HCT116 (cell line): ENCODE measurements around the gene MRPL9. TPM values are rescaled to one million over a fixed set of nuclear protein-coding genes. Genes with fewer than 3 reads are reported as not detected.

Experiments used
- ATAC-seq: fragments of 200-7000 bp; cut with Tn5 transposase; 2 replicates; pipeline ENCODE4 v1.9.1; 2020; ENCODE audit warnings: mild to moderate bottlenecking, moderate library complexity
- BruUV-seq: library from RNA; stranded (reverse); fragments of 400-500 nt; replicated peaks from 2 replicates; lab custom pipeline; 2021; lab: Mats Ljungman, UMichigan
- CTCF ChIA-PET: fragments of 300-600 bp; sonication (Branson Sonifier 250); formaldehyde crosslinking; loops from one replicate; lab custom pipeline; 2021; ENCODE audit warnings: antibody characterized with exemption; lab: Charles Lee
- POLR2A ChIA-PET: fragments of 300-600, 350-600 bp; sonication (Branson Sonifier 250); formaldehyde crosslinking; loops from one replicate; lab custom pipeline; 2021; ENCODE audit warnings: antibody characterized with exemption; lab: Charles Lee
- RAD21 ChIA-PET, 2 experiments: fragments of 300-600 bp; sonication (Branson Sonifier 250); formaldehyde crosslinking; loops; one replicate each; lab custom pipeline; 2023; ENCODE audit warnings: low total read pairs in 2 of 2; ENCODE audit not compliant: uncharacterized antibody in 2 of 2, unreplicated experiment in 2 of 2, low non-redundant PET in 1 of 2; lab: Charles Lee
- DNase-seq: peaks from one replicate; pipeline ENCODE4 v3.0.0-alpha.2; 2010; ENCODE audit warnings: low read depth, low spot score
- H2AFZ ChIP-seq: fragments of 200-600 bp; shearing (Covaris generic), sonication (generic); 2 replicates; pipeline ENCODE4 v1.6.1; 2017; ENCODE audit warnings: low read depth, mixed run types, mixed read lengths, antibody characterized with exemption, low read length; ENCODE audit not compliant: poor library complexity, severe bottlenecking
- H3K27ac ChIP-seq: 2 replicates; pipeline ENCODE4 v1.5.1; 2012; ENCODE audit warnings: low read depth, low read length
- H3K27me3 ChIP-seq: fragments of 200-600 bp; sonication (generic); 2 replicates; pipeline ENCODE4 v1.6.1; 2016; ENCODE audit warnings: mixed run types, low read length, mixed read lengths; ENCODE audit not compliant: insufficient read depth
- H3K36me3 ChIP-seq, 2 experiments: fragments of 200-500 bp in 1 of 2; fragments of 200-600 bp in 1 of 2; sonication (Bioruptor generic) in 1 of 2; sonication (generic) in 1 of 2; 2 replicates each; pipeline versions ENCODE4 v1.5.1 to v1.6.1; 2014 to 2016; ENCODE audit warnings: low read length in 2 of 2, inconsistent platforms in 1 of 2, mixed read lengths in 1 of 2, mixed run types in 1 of 2; ENCODE audit not compliant: insufficient read depth in 2 of 2, control insufficient read depth in 1 of 2
- H3K4me1 ChIP-seq, 2 experiments: fragments of 200-600 bp in 1 of 2; sonication (generic) in 1 of 2; 2 replicates each; pipeline versions ENCODE4 v1.5.1 to v1.6.1; 2012 to 2017; ENCODE audit warnings: low read length in 2 of 2, inconsistent platforms in 1 of 2, mild to moderate bottlenecking in 1 of 2, mixed read lengths in 1 of 2, mixed run types in 1 of 2, moderate library complexity in 1 of 2; ENCODE audit not compliant: insufficient read depth in 2 of 2, control insufficient read depth in 1 of 2
- H3K4me2 ChIP-seq: fragments of 200-600 bp; sonication (generic); 2 replicates; pipeline ENCODE4 v1.6.1; 2017; ENCODE audit warnings: mixed run types, low read length, mixed read lengths
- H3K4me3 ChIP-seq, 2 experiments: fragments of 200-600 bp in 1 of 2; sonication (generic) in 1 of 2; replicated peaks in 1 of 2; 2 replicates each; pipeline ENCODE4 v1.5.1; 2011 to 2016; ENCODE audit warnings: low read length in 2 of 2, control low read depth in 1 of 2, low read depth in 1 of 2, mild to moderate bottlenecking in 1 of 2, mixed read lengths in 1 of 2, mixed run types in 1 of 2
- H3K79me2 ChIP-seq: fragments of 200-600 bp; sonication (generic); 2 replicates; pipeline ENCODE4 v1.6.1; 2017; ENCODE audit warnings: mild to moderate bottlenecking, mixed run types, low read length, moderate library complexity, mixed read lengths; ENCODE audit not compliant: insufficient read depth
- H3K9ac ChIP-seq: fragments of 200-600 bp; sonication (generic); 2 replicates; pipeline ENCODE4 v1.6.1; 2016; ENCODE audit warnings: low read length, mixed read lengths
- H3K9me2 ChIP-seq: fragments of 200-600 bp; sonication (generic), shearing (Covaris generic); 2 replicates; pipeline ENCODE4 v1.6.1; 2017; ENCODE audit warnings: mixed run types, mild to moderate bottlenecking, moderate library complexity; ENCODE audit not compliant: insufficient read depth
- H3K9me3 ChIP-seq, 2 experiments: fragments of 200-500 bp in 1 of 2; fragments of 200-600 bp in 1 of 2; sonication (Bioruptor generic) in 1 of 2; sonication (generic) in 1 of 2; 2 replicates each; pipeline ENCODE4 v1.6.1; 2014 to 2017; ENCODE audit warnings: low read length in 2 of 2, mixed read lengths in 2 of 2, inconsistent platforms in 1 of 2, low read depth in 1 of 2, mild to moderate bottlenecking in 1 of 2, mixed run types in 1 of 2, moderate library complexity in 1 of 2; ENCODE audit not compliant: control insufficient read depth in 1 of 2, insufficient read depth in 1 of 2
- H4K20me1 ChIP-seq: fragments of 200-600 bp; sonication (generic), shearing (Covaris generic); 2 replicates; pipeline ENCODE4 v1.6.1; 2017; ENCODE audit warnings: mixed run types, mild to moderate bottlenecking, moderate library complexity; ENCODE audit not compliant: insufficient read depth
- REST ChIP-seq: IDR thresholded peaks from 2 replicates; pipeline ENCODE4 v1.6.1; 2012; ENCODE audit warnings: low read depth
- intact Hi-C: fragments of 100-400 bp; cut with micrococcal nuclease; formaldehyde crosslinking; loops from 2 replicates; pipeline ENCODE4 v1.10.0; 2022
- total RNA-seq: library from RNA; stranded (reverse); gene quantifications from one replicate; pipeline ENCODE4 v1.2.1, GENCODE V29; 2021; ENCODE audit not compliant: unreplicated experiment
- TF ChIP-seq, protein P1 (sequence below): IDR thresholded peaks from 2 replicates; pipeline ENCODE4 v1.6.1; 2011; ENCODE audit warnings: mild to moderate bottlenecking, low read length, moderate library complexity; ENCODE audit not compliant: insufficient replicate concordance; ENCODE audit errors: extremely low read depth

MRPL9 gene
- total RNA-seq, 1 experiment from 2014 or later: 94.5 TPM

DNA sequence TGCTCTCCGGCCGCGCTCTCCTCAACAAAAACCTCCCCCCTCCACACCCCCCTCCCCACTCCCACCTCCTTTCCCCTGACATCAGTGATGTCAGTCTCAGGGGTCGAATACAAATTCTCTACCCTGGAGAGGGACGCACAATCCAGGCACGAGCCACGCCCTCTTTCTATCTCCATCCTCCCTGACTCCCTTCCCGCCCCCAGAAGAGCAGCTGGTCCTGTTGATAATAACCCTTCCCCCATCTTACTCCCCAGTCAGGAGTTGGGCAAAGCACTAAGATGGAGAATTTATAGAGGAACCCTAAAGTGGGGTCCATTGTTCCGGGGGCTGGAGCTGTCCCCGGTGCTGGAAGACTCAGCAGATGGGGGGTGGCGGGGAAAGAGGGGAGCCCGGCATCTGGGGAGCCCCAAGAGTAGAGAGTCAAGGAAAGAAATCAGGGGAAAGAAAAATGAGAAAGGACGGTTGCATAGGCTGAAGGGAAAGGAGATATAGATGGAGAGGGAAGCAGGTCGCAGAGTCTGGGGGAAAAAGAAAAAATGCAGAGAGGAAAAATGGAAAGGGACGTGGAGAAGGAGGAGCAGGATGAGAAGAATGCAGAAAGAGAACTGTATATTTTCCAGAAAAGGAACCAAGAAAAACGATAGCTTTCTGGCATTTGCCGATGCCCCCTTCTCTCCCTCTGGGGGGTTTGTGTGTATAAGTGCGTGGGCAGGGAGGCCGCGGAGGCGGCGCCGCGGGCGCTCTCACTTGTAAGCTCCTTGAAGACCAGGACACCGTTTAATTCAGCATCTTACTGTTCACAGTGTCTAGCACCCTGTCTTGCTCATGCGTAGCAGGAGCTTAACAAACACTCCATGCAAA lies 46.3 kb downstream of the MRPL9 start, which contains the start of gene CELF3:
Gene CELF3 (minus strand): TSS at position 33 of the 861 bp plus-strand sequence. CDS start 783 bp downstream, outside the sequence.
- Histone ChIP-seq H3K9ac (no peak within 1 kb of the TSS), H3K36me3 (no peaks in the 10 kb centered on the region), H2AFZ (no peak within 1 kb of the TSS), H3K4me1 (no peaks in the 10 kb centered on the region), H3K9me2 (no peaks in the 10 kb centered on the region), H3K9me3 (no peaks in the 10 kb centered on the region), H4K20me1 (no peaks in the 10 kb centered on the region), H3K4me2 (no peak within 1 kb of the TSS), H3K79me2 (no peaks in the 10 kb centered on the region), H3K27me3 (peaks cover 28% of the 10 kb centered on the region), H3K4me3 (no peak within 1 kb of the TSS), H3K27ac (no peak within 1 kb of the TSS)
- ChIA-PET POLR2A (no interaction called here), RAD21 (interaction anchor here in 1 of 2 experiments (0.8 kb wide), 1 partner anchor 10 kb away, joined by 5 read pairs; no protein-coding TSS in a partner anchor), CTCF (interaction anchor here (1.5 kb wide), 1 partner anchor 18 kb away, joined by 3 read pairs; no protein-coding TSS in a partner anchor)
- peak; percentile 69 for TF ChIP-seq REST
- TF ChIP-seq, protein P1, sequence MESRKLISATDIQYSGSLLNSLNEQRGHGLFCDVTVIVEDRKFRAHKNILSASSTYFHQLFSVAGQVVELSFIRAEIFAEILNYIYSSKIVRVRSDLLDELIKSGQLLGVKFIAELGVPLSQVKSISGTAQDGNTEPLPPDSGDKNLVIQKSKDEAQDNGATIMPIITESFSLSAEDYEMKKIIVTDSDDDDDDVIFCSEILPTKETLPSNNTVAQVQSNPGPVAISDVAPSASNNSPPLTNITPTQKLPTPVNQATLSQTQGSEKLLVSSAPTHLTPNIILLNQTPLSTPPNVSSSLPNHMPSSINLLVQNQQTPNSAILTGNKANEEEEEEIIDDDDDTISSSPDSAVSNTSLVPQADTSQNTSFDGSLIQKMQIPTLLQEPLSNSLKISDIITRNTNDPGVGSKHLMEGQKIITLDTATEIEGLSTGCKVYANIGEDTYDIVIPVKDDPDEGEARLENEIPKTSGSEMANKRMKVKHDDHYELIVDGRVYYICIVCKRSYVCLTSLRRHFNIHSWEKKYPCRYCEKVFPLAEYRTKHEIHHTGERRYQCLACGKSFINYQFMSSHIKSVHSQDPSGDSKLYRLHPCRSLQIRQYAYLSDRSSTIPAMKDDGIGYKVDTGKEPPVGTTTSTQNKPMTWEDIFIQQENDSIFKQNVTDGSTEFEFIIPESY: no peak
- no peak for ATAC-seq
- no TSS peak for BruUV-seq
- intact Hi-C loops: no loop called here
- DNase-seq: no peak
